HepG2 (cell line): Measurements from ENCODE around the gene ITGA7. TPM values are rescaled to one million over a fixed set of nuclear protein-coding genes. Genes with fewer than 3 reads are reported as not detected.
A peak's percentile ranks its signal among the peaks of the same experiment; 100 is the strongest.

Source experiments
- IKZF4 ChIP-seq: sonication (generic); formaldehyde crosslinking; IDR thresholded peaks from 2 replicates; pipeline ENCODE4 v1.5.1; 2020; ENCODE audit warnings: borderline replicate concordance, mild to moderate bottlenecking, low read depth, missing genetic modification reagents; ENCODE audit errors: not compliant biosample characterization
- KAT8 ChIP-seq: IDR thresholded peaks from 2 replicates; pipeline ENCODE4 v1.6.1; 2016; ENCODE audit warnings: missing genetic modification reagents, missing compliant biosample characterization
- MAZ ChIP-seq, 2 experiments: sonication (generic) in 1 of 2; formaldehyde crosslinking in 1 of 2; IDR thresholded peaks; 2 replicates each; pipeline versions ENCODE4 v1.5.0 to v1.6.1; 2012 to 2020; ENCODE audit warnings: low read depth in 2 of 2, mild to moderate bottlenecking in 2 of 2, borderline replicate concordance in 1 of 2, improper control_type of control experiment in 1 of 2, low read length in 1 of 2, missing genetic modification reagents in 1 of 2, moderate library complexity in 1 of 2
- PCBP1 ChIP-seq: fragments of 200-400 bp; formaldehyde crosslinking; IDR thresholded peaks from 2 replicates; pipeline ENCODE4 v1.6.1; 2017; ENCODE audit warnings: mild to moderate bottlenecking, low read depth, low read length, borderline replicate concordance
- TEAD2 ChIP-seq: sonication (generic); formaldehyde crosslinking; IDR thresholded peaks from 2 replicates; pipeline ENCODE4 v1.9.0; 2021; ENCODE audit warnings: missing genetic modification reagents
- ZNF343 ChIP-seq: sonication (generic); formaldehyde crosslinking; IDR thresholded peaks from 2 replicates; pipeline ENCODE4 v1.4.0; 2020; ENCODE audit warnings: mild to moderate bottlenecking, missing genetic modification reagents
- ZNF850 ChIP-seq: sonication (generic); formaldehyde crosslinking; conservative IDR thresholded peaks from 2 replicates; pipeline ENCODE4 v1.9.0; 2021; ENCODE audit warnings: mild to moderate bottlenecking, missing genetic modification reagents
- ZNF891 ChIP-seq: sonication (generic); formaldehyde crosslinking; IDR thresholded peaks from 2 replicates; pipeline ENCODE4 v1.5.0; 2020; ENCODE audit warnings: mild to moderate bottlenecking, missing genetic modification reagents
- polyA plus RNA-seq, 8 experiments: library from polyadenylated mRNA; depleted of rRNA in 3 of 8; stranded (reverse) in 7 of 8; unstranded in 1 of 8; fragments of >200 nt; fragmentation: Illumina TruSeq in 4 of 8; extraction: Trizol in 4 of 8; gene quantifications; 2 replicates each; pipeline versions ENCODE4 v1.2.1 to v1.2.3, GENCODE V29; 2011 to 2016; ENCODE audit warnings: low read depth in 4 of 8, missing spikeins in 1 of 8, mixed read lengths in 1 of 8; ENCODE audit not compliant: insufficient read depth in 1 of 8
- total RNA-seq, 5 experiments: library from RNA; depleted of rRNA; stranded (reverse); fragments of >200 nt; fragmentation: Illumina TruSeq; extraction: Trizol; gene quantifications; 2 replicates each; pipeline ENCODE4 v1.2.3, GENCODE V29; 2016; ENCODE audit warnings: low read depth in 1 of 5
- TF ChIP-seq, protein P1 (sequence below): sonication (generic); formaldehyde crosslinking; IDR thresholded peaks from 2 replicates; pipeline ENCODE4 v1.4.0; 2020; ENCODE audit warnings: low read depth, missing genetic modification reagents
- TF ChIP-seq, protein P2 (sequence below): IDR thresholded peaks from 2 replicates; pipeline ENCODE4 v1.6.1; 2016; ENCODE audit warnings: mild to moderate bottlenecking, missing biosample characterization, missing genetic modification reagents
- TF ChIP-seq, protein P3 (sequence below): sonication (generic); formaldehyde crosslinking; IDR thresholded peaks from 2 replicates; pipeline ENCODE4 v1.4.0; 2020; ENCODE audit warnings: mild to moderate bottlenecking, missing genetic modification reagents
- TF ChIP-seq, protein P4 (sequence below): sonication (generic); formaldehyde crosslinking; IDR thresholded peaks from 2 replicates; pipeline ENCODE4 v1.4.0; 2020; ENCODE audit warnings: missing genetic modification reagents

The ITGA7 gene
- total and polyA plus RNA-seq, 2 of the 13 experiments (the other 11 are each of a cell fraction or from before 2014, with no cell fraction given), result 0.65 to 0.75 TPM

DNA sequence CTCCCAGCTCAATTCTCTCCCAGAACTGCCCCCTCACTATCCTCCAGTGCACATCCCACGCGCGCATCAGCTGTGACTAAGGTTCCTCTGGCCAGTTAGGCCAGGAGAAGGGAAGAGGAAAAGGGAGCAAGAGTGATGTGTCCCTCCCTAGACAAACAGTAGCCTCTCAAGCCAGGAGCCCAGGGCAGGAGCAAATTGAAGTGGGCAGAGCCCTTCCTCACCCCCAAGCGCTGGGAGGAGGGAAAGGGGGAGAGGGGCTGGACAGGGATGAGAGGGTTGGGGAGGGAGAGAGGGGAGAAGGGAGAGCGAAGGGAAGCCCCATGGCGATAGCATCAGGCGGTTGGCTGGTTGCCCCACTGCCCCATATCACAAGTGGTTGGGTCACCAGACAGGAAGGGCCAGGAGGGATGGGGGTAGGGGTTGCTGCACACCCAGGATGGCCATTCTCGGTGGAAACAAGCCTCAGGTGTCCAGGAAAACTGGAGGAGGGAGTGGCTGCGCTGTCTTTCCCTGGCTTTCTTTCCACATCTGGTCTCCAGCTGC, 20.0 kb upstream of the ITGA7 start (continued):
- TF ChIP-seq, protein P1, sequence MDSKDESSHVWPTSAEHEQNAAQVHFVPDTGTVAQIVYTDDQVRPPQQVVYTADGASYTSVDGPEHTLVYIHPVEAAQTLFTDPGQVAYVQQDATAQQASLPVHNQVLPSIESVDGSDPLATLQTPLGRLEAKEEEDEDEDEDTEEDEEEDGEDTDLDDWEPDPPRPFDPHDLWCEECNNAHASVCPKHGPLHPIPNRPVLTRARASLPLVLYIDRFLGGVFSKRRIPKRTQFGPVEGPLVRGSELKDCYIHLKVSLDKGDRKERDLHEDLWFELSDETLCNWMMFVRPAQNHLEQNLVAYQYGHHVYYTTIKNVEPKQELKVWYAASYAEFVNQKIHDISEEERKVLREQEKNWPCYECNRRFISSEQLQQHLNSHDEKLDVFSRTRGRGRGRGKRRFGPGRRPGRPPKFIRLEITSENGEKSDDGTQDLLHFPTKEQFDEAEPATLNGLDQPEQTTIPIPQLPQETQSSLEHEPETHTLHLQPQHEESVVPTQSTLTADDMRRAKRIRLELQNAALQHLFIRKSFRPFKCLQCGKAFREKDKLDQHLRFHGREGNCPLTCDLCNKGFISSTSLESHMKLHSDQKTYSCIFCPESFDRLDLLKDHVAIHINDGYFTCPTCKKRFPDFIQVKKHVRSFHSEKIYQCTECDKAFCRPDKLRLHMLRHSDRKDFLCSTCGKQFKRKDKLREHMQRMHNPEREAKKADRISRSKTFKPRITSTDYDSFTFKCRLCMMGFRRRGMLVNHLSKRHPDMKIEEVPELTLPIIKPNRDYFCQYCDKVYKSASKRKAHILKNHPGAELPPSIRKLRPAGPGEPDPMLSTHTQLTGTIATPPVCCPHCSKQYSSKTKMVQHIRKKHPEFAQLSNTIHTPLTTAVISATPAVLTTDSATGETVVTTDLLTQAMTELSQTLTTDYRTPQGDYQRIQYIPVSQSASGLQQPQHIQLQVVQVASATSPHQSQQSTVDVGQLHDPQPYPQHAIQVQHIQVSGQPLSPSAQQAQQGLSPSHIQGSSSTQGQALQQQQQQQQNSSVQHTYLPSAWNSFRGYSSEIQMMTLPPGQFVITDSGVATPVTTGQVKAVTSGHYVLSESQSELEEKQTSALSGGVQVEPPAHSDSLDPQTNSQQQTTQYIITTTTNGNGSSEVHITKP, result no peak
- no peak for TF ChIP-seq ZNF343 (CRISPR knock-in tag)
- TF ChIP-seq KAT8, result no peak
- no peak for TF ChIP-seq ZNF891 (CRISPR knock-in tag)
- TF ChIP-seq, protein P2, sequence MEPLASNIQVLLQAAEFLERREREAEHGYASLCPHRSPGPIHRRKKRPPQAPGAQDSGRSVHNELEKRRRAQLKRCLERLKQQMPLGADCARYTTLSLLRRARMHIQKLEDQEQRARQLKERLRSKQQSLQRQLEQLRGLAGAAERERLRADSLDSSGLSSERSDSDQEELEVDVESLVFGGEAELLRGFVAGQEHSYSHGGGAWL (CRISPR knock-in tag), result no peak
- no peak for TF ChIP-seq ZNF850 (CRISPR knock-in tag)
- peak; percentile 92 for TF ChIP-seq PCBP1
- TF ChIP-seq TEAD2 (CRISPR knock-in tag), result no peak
- TF ChIP-seq, protein P3, sequence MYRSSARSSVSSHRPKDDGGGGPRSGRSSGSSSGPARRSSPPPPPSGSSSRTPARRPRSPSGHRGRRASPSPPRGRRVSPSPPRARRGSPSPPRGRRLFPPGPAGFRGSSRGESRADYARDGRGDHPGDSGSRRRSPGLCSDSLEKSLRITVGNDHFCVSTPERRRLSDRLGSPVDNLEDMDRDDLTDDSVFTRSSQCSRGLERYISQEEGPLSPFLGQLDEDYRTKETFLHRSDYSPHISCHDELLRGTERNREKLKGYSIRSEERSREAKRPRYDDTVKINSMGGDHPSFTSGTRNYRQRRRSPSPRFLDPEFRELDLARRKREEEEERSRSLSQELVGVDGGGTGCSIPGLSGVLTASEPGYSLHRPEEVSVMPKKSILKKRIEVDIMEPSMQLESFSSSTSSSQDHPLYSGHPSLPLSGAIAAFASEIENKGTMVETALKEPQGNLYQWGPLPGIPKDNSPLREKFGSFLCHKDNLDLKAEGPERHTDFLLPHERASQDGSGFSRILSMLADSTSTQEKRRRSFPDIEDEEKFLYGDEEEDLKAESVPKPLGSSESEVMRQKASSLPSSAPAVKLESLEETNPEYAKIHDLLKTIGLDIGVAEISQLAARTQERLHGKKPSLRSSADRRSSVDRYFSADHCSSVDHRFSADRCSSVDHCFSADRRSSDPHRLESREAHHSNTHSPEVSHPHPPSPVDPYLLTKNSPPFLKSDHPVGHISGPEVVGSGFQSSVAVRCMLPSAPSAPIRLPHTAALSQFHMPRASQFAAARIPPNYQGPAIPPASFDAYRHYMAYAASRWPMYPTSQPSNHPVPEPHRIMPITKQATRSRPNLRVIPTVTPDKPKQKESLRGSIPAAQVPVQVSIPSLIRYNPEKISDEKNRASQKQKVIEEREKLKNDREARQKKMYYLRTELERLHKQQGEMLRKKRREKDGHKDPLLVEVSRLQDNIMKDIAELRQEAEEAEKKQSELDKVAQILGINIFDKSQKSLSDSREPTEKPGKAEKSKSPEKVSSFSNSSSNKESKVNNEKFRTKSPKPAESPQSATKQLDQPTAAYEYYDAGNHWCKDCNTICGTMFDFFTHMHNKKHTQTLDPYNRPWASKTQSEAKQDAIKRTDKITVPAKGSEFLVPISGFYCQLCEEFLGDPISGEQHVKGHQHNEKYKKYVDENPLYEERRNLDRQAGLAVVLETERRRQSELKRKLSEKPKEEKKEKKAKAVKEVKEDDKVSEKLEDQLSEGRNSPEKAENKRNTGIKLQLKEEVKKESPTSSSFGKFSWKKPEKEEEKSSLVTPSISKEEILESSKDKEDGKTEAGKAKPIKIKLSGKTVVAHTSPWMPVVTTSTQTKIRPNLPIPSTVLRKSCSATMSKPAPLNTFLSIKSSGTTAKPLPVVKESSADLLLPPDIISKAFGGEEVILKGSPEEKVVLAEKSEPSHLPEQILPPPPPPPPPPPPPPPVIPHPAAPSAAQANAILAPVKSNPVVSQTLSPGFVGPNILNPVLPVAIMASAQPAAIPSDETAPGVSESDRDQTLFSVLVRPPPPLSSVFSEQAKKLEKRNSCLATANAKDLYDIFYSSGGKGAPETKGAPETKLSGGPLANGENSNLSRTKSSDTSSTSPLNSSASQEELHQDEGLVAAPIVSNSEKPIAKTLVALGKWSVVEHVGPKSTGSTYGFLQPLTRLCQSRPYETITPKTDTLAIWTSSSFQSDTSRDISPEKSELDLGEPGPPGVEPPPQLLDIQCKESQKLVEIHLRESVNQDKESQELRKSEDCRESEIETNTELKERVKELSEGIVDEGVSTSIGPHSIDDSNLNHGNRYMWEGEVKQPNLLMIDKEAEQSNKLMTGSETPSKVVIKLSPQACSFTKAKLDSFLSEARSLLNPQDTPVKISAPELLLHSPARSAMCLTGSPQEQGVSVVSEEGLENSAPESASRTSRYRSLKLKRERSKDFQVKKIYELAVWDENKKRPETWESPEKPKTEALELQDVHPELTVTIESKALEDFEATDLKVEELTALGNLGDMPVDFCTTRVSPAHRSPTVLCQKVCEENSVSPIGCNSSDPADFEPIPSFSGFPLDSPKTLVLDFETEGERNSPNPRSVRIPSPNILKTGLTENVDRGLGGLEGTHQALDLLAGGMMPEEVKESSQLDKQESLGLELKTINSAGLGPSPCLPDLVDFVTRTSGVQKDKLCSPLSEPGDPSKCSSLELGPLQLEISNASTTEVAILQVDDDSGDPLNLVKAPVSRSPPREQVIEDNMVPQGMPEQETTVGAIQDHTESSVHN (CRISPR knock-in tag), result no peak
- no peak for TF ChIP-seq IKZF4
- TF ChIP-seq, protein P4, sequence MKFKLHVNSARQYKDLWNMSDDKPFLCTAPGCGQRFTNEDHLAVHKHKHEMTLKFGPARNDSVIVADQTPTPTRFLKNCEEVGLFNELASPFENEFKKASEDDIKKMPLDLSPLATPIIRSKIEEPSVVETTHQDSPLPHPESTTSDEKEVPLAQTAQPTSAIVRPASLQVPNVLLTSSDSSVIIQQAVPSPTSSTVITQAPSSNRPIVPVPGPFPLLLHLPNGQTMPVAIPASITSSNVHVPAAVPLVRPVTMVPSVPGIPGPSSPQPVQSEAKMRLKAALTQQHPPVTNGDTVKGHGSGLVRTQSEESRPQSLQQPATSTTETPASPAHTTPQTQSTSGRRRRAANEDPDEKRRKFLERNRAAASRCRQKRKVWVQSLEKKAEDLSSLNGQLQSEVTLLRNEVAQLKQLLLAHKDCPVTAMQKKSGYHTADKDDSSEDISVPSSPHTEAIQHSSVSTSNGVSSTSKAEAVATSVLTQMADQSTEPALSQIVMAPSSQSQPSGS (CRISPR knock-in tag), result no peak
- no peak for TF ChIP-seq MAZ (IDR thresholded peaks at IDR 0.05; ENCODE audit: borderline replicate concordance, low read depth, low read length)
- peak; percentile 32; the same call in 1 of the 2 replicates for TF ChIP-seq MAZ (CRISPR knock-in tag; IDR thresholded peaks at IDR 0.05; ENCODE audit: low read depth)
